ENCODE measurements around the gene C8B.

GRCh38 chr1:56931686-56932085 is 34.1 kb downstream of the C8B start:
- TF ChIP-seq CTCF (IDR thresholded peaks at IDR 0.05) (no peak), EP300 (IDR thresholded peaks at IDR 0.05) (no peak), POLR2A (IDR thresholded peaks at IDR 0.05) (no peak)
